Measurements from ENCODE around the gene KRI1.
A peak's percentile ranks its signal among the peaks of the same experiment; 100 is the strongest.

KRI1 gene

DNA sequence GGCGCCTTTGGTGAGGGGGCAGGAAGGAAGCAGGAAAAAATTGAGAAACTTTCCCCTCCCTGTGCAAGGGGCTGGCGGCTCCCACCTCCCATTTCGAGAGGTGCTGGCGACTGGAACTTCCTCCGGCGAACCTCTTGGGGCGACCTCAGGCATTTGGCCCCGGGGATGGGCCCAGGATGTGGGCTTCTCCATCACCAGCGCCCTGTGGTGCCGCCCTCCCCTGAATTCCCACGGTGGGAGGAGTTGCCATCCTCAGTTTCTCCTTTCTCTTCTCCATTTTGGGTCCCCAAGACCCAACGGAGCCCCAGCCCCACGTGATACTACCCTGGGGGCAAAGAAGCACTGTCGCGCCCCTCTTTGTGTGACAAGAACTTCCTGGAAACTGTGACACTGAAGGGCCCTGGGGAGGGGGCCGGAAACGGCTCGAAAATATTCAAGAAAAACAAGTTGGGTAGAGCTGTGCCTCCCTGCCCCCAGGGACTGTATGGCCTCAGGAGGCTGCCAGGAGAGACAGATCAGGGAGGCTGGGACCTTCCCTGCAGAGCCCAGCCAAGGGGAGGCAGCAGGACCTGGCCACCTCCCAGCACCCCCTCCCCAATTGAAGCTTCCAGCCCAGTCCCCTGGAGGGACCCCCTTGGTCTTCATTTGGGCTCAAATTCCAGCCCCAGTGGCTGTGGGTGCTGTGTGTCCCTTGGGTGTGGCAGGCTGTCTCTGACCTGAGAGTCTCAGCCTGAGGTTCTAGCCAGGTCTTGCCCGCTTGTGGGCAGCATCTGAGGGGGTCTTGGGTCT, 37.5 kb upstream of the KRI1 start:
- TF ChIP-seq, protein P1, sequence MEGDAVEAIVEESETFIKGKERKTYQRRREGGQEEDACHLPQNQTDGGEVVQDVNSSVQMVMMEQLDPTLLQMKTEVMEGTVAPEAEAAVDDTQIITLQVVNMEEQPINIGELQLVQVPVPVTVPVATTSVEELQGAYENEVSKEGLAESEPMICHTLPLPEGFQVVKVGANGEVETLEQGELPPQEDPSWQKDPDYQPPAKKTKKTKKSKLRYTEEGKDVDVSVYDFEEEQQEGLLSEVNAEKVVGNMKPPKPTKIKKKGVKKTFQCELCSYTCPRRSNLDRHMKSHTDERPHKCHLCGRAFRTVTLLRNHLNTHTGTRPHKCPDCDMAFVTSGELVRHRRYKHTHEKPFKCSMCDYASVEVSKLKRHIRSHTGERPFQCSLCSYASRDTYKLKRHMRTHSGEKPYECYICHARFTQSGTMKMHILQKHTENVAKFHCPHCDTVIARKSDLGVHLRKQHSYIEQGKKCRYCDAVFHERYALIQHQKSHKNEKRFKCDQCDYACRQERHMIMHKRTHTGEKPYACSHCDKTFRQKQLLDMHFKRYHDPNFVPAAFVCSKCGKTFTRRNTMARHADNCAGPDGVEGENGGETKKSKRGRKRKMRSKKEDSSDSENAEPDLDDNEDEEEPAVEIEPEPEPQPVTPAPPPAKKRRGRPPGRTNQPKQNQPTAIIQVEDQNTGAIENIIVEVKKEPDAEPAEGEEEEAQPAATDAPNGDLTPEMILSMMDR (IDR thresholded peaks at IDR 0.05; ENCODE audit: low read depth, low read length, missing control alignments) = no peak
- no peak for DNase-seq (ENCODE audit: low read depth)
- in situ Hi-C loops (cut with HindIII; ENCODE audit: low sequenced_read_pairs) = no loop called here
- H3K4me3 ChIP-seq (ENCODE audit: low read depth, low read length) = peak overlapping the region; percentile 93

DNA sequence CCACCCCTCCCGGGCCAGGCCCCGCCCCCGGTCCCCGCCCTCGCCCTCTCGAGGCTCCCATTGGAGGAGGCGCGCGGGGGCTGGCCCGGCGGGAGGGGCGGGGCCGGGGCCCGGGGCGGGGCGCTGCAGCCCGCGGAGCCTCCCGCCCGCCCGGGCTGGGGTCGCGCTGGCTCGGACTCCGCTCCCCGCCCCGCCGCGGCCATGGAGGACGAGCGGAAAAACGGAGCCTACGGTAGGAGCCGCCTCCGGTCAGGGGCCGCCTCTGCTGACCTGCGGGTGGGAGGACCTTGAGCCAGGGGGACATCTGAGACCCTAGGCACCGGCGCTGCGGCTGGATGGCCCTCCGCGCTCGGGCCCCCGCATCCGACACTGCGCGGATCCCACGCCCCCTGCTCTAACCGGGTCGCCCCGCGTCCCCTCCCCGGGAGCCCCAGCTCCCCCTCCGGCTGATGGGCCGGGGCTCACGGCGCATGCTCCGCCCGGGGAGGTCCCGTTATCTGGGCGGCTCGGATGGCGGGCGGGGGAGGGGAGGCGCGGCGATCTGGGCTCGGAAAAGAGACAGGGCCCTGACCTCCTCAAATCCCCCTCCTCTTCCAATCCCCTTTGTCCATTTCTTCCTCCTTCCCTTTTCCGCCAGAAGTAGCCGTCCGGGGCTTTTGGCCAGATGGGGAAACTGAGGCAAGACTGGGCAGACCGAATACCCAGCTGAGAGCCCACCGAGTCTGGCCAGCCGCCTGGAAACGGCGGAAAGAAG, 36.7 kb upstream of the KRI1 start:
- peak overlapping the region; percentile 93 for H3K4me3 ChIP-seq (ENCODE audit: low read depth, low read length)
- TF ChIP-seq, protein P1 (IDR thresholded peaks at IDR 0.05; ENCODE audit: low read depth, low read length, missing control alignments) = no peak
- DNase-seq (ENCODE audit: low read depth) = peak; percentile 19
- in situ Hi-C loops (cut with HindIII; ENCODE audit: low sequenced_read_pairs) = no loop called here

DNA sequence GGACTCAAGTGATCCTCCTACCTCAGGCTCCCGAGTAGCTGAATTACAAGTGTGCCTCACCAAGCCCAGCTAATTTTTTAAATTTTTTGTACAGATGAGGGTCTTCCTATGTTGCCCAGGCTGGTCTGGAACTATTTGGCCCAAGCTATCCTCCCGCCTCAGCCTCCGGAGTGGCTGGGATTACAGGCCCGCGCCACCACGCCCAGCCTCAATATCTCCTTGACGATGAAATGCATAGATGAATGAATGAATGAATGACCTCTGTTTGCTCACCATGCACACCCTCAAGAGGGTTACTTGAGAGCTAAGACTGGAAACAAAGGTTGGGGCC, 36.2 kb upstream of the KRI1 start:
- no peak for DNase-seq (ENCODE audit: low read depth)
- in situ Hi-C loops (cut with HindIII; ENCODE audit: low sequenced_read_pairs) = no loop called here
- peak overlapping the region; percentile 7 for H3K4me3 ChIP-seq (ENCODE audit: low read depth, low read length)
- TF ChIP-seq, protein P1 (IDR thresholded peaks at IDR 0.05; ENCODE audit: low read depth, low read length, missing control alignments) = no peak

DNA sequence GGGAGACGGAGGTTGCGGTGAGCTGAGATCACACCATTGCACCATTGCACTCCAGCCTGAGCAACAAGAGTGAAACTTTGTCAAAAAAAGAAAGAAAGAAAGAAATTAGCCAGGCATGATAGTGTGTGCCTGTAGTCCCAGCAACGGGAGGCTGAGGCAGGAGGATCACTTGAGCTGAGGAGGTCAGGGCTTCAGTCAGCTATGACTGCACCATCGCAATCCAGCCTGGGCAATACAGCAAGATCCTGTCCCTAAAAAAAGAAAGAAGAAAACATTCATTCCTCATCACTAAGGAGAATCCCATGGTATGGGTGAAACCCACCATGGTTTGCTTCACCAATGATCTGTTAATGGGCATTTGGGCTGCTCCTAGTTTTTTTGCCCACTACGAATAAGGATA, 34.3 kb upstream of the KRI1 start:
- in situ Hi-C loops (cut with HindIII; ENCODE audit: low sequenced_read_pairs) = no loop called here

DNA sequence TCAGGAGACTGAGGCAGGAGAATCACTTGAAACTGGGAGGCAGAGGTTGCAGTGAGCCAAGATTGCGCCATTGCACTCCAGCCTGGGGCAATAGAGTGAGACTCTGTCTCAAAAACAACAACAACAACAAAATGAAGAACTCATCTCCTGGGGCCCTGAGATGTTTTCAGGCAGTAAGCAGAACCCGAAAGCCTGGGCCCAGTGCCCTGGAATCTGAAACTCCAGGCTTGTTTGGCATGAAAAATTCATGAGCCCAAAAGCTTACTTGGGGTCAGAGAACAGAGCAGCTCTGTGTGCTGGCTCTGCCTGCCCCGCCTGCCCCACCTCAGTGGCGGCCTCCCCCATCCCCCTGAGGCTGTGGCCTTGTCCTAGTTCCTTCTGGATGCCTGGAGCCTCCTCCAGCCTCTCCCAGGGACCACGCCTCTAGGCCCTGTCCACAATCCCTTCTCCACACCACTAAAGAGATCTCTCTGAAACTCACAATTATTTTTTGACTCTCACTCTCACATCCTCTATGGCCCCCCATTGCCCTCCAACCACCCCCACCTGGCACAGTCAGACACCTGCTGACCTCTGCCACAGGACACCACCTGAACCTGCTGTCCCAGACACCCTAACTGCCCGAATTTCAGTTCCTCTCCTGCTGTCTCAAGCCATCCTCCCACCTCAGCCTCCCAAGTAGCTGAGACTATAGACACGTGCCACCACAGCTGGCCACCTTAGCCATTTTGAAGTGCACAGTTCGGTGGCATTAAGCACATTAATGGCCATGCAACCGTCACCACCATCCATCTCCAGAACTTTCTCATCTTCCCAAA, 28.2 kb upstream of the KRI1 start:
- TF ChIP-seq, protein P1 (IDR thresholded peaks at IDR 0.05; ENCODE audit: low read depth, low read length, missing control alignments) = no peak
- DNase-seq (ENCODE audit: low read depth) = no peak
- no peak overlapping the region for H3K4me3 ChIP-seq (ENCODE audit: low read depth, low read length)
- in situ Hi-C loops (cut with HindIII; ENCODE audit: low sequenced_read_pairs) = no loop called here

More for the DNA sequence above, 34.3 kb upstream of the KRI1 start:
- no peak overlapping the region for H3K4me3 ChIP-seq (ENCODE audit: low read depth, low read length)
- DNase-seq (ENCODE audit: low read depth) = no peak
- TF ChIP-seq, protein P1 (IDR thresholded peaks at IDR 0.05; ENCODE audit: low read depth, low read length, missing control alignments) = no peak

DNA sequence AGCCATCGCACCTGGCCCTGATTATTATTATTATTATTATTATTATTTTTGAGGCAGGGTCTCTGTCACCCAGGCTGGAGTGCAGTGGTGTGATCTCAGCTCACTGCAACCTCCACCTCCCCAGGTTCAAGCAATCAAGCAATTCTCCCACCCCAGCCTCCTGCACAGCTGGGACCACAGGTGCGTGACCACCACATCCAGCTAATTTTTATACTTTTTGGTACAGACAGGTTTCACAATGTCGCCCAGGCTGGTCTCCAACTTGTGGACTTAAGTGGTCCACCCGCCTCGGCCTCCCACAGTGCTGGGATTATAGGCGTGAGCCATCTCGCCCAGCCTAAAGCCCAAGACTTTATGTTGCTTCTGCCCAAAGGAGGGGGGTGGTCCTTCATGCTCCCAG, 27.3 kb upstream of the KRI1 start:
- in situ Hi-C loops (cut with HindIII; ENCODE audit: low sequenced_read_pairs) = no loop called here
- H3K4me3 ChIP-seq (ENCODE audit: low read depth, low read length) = no peak overlapping the region
- TF ChIP-seq, protein P1 (IDR thresholded peaks at IDR 0.05; ENCODE audit: low read depth, low read length, missing control alignments) = no peak
- no peak for DNase-seq (ENCODE audit: low read depth)

Measured in astrocyte of the cerebellum (primary cell).